Measurements from ENCODE around the gene ZNF280D. TPM values are rescaled to one million over a fixed set of nuclear protein-coding genes. Genes with fewer than 3 reads are reported as not detected.
"Not testable (repeated sequence)": the region's sequence is repeated elsewhere in the genome, so short reads cannot be mapped to it uniquely, and the experiment has no call there.

ZNF280D gene
- polyA plus RNA-seq, 4 donors = 41.1 to 57.9 (median 44.6) TPM

DNA sequence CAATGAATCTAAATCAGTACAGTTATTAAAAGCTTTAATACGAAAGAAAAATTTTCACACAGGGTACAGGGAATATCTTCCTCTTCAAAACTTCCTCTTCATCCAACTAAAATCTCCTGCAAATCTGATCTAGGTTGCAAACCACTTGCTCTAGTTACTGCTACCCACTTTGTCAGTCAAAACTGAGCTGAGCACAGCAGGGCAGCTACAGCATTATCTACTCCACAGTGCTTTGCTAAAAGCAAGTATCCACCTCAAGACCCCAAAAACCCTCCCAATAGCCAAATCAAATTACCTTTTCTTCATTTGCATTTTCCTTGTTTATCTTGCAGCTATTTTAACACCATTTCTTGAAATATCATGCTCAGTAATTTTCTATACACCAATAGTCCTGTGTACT, 14.7 kb downstream of the ZNF280D start:
- DNase-seq (ENCODE audit: low read depth in 4 of 4, low spot score in 2 of 4) = no peak

DNA sequence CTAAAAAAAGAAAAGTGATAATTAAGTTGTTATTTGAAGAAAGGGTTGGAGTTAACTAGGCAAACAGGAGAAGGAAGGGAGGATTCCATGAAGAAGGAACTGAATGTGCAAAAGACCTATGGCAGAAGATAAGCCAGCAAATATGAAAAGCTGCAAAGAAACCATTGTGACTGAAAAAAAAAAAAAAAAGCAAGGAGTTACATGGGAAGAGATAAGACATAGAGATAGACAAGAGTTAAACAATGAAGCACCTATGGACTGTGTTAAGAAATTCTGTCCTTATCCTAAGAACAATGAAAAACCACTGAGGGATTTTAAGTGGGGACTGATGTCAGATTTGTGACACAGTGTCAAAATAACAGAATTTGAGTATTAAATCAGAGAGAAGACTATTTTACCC, 17.0 kb downstream of the ZNF280D start:
- DNase-seq (ENCODE audit: low read depth in 4 of 4, low spot score in 2 of 4) = no peak

DNA sequence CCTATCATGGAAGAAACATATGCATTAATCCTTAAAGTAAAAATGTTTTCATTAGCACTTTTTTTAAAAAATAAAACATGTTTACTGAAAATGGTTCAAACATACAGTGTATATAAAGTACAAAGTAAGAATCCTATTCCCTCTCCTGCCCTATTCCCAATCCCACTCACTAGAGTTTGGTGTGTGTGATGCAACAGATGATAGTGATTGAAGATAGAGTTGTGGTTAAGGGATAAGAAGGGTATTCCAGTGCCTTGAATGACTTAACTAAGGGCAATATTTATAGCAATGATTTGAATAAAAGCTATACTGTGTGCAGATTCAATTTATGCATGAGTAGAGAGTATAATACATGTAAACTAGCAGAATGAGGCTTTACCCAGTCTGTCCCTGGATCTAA, 18.1 kb downstream of the ZNF280D start:
- no peak for DNase-seq (ENCODE audit: low read depth in 4 of 4, low spot score in 2 of 4)

DNA sequence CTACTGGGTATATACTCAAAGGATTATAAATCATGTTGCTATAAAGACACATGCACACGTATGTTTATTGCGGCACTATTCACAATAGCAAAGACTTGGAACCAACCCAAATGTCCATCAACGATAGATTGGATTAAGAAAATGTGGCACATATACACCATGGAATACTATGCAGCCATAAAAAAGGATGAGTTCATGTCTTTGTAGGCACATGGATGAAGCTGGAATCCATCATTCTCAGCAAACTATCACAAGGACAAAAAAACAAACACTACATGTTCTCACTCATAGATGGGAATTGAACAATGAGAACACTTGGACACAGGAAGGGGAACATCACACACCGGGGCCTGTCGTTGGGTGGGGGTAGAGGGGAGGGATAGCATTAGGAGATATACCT, 23.8 kb downstream of the ZNF280D start:
- not testable (repeated sequence) for DNase-seq (ENCODE audit: low read depth in 4 of 4, low spot score in 2 of 4)

DNA sequence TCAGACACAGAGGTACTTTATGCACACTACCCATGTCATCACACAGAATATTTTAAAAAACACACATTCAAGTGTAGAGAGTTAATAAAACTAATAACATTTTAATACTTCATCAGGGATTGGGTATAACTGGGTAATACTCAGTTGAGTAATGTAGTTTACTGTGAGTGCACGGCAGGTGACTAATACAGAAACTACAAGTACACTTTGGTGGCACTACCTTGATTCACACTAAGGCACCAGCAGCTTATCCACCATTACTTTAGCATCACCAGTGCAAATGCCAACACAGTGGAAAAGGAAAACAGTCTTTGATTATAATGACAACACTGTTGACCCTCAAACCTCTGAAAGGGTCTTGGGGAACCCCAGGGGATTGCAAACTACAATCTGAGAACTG, 33.6 kb downstream of the ZNF280D start:
- DNase-seq (ENCODE audit: low read depth in 4 of 4, low spot score in 2 of 4) = no peak

DNA sequence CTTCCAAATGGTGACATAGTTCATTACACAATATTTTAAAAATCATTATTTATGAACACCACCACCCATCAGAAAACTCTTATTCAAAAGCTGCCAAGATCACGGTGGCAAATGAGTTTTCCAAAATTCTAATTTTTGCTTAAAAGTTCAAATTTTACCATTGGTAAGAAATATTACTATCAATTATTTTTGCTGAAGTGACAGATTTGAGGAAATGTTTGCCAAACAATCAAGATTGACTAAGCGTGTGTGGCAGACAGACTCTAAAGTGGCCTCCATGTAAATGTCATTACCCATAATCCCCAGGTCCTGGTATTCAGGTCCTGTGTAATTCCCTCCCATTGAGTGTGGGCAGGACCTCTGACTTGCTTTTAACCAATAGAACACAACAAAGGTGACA, 35.0 kb downstream of the ZNF280D start:
- no peak for DNase-seq (ENCODE audit: low read depth in 4 of 4, low spot score in 2 of 4)

DNA sequence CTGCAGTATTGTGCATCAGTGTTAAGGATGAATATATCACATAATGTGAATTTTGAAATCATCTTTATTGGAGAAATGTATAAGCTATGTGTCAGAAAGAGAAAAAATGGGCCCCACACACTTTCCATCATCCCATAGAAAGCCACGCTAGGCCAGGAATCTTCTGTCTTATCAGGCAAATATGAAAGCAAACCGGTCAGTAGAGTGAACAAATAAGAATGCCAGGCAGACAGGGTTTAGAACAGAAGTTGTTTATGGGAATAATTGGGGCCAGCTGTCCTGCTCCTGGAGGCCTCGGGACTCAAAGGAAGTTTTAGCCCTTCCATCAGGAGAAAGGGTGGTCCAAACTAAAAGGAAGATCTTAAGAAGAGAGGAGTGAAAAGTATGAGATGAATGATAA, 39.5 kb downstream of the ZNF280D start:
- DNase-seq (ENCODE audit: low read depth in 4 of 4, low spot score in 2 of 4) = no peak

DNA sequence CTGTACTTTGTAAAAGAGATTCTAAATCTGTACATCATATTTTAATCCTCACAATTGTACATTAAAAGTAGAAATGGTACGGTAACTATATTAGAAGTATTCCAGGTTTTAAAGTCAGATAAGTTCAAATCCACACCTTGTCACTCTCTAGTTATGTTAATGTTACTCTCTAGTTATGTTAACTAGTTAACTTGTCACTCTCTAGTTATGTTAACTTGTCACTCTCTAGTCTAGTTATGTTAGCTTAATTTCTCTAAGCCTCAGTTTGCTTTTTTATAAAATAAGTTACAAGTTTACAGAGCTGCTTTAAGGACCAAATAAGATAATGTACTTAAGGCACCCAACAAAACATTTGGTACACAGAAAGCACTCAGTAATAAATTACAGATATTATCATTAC, 42.6 kb downstream of the ZNF280D start:
- DNase-seq (ENCODE audit: low read depth in 4 of 4, low spot score in 2 of 4) = no peak

DNA sequence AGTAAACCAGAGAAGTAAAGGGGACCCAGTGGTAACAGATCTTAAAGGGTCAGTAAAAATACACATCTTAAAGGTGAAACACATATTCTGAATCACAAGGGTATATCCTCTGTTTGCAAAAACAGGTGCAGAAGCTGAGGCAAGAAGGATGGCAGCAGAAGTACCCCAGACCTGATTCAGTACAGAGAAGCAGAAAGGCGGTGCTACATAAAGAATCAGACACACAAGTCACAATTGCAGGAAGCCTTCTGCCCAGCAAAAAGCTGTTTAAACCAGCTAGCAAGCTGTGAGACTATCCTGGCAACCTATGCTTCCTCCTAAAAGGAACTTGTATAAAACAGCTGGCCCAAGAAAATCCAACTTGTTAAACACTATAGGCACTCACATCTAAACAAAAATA, 49.4 kb downstream of the ZNF280D start:
- no peak for DNase-seq (ENCODE audit: low read depth in 4 of 4, low spot score in 2 of 4)

DNA sequence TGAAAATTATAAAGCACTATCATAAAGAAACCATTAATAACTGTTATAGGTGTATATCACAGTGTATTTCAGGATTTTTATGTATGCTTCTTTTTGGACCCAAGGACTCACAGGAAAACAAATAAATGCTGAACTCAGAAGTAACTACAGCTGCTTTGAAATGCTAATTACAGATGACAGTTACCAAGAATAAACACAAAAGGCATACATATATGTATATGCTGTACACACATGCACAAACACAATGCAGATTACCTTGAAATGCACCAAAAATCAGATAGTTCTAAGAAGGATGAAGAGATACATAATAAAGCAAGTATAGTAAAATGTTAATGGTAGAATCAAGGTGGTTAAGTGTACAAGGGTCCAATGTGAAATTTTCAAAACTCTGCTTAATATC, 52.2 kb downstream of the ZNF280D start:
- DNase-seq (ENCODE audit: low read depth in 4 of 4, low spot score in 2 of 4) = no peak

DNA sequence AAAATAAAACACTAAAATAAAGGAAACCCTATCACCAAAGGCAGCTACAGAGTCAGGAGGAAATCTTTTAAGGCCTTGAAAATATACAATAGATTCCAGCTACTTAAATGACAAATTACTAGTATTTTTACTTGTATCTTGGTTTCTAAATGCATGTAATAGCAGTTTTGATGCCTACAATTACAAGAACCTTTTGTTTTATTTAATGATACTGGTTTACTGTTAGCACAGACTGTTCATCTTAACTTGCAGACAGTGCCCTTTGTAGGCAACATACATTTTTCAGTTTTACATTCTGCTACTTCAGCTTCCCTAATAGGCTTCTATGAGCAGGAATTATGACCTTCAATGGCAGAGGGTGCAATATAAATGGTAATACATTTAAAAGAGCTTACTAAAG, 54.1 kb downstream of the ZNF280D start:
- no peak for DNase-seq (ENCODE audit: low read depth in 4 of 4, low spot score in 2 of 4)

DNA sequence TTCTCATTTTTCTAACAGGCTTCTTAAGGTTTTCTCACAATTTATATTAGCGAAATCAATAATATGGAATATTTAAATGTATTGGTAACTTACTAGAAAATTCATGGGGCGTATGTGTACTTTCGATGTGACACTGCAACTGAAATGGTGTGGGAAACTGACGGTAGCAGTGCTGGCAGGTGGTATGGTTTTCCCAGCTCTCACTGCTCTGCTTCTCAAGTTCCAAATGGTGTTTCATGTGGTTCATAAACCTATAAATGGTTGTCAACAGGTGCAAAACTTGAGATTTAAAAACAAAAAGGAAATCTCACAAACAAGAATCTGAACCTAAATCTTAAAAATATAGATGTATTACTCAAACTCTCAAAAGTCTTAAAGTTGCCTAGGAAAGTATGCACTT, 54.7 kb downstream of the ZNF280D start:
- DNase-seq (ENCODE audit: low read depth in 4 of 4, low spot score in 2 of 4) = no peak

DNA sequence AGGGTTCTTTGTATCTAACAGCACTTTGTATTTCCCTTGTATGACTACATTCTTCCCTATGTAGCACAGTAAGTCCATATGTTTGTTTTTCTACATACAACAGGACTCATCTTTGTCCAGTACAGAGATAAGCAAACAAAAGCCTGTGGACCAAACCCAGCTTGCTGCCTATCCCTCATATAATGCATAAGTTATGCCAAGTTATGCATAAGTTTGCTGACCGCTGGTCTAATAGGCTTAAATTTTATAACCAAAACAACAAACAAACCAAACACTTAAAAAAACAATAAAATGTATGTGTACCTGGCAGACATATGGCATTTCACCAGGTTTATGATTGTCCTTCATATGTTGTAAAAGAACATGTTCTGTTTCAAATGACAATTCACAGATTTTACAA, 56.0 kb downstream of the ZNF280D start:
- DNase-seq (ENCODE audit: low read depth in 4 of 4, low spot score in 2 of 4) = no peak

DNA sequence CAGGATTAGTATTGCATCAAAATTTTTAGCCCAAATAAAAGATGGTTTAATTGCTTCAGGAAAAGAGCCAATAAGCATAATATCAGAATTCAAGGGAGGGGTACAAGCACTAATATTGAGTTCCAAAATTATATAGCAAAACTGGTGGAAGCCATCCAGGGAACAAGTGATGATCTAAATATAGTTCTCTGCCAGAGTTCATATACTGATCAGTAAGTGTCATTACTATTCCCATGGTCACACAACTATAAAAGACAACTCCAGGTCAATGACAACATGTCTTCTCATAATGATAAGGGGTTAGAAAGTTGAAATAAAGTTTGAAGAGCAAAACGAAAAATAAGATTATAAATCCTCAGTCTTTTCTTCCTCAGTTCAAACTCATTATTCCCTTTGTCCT, 57.4 kb downstream of the ZNF280D start:
- no peak for DNase-seq (ENCODE audit: low read depth in 4 of 4, low spot score in 2 of 4)

DNA sequence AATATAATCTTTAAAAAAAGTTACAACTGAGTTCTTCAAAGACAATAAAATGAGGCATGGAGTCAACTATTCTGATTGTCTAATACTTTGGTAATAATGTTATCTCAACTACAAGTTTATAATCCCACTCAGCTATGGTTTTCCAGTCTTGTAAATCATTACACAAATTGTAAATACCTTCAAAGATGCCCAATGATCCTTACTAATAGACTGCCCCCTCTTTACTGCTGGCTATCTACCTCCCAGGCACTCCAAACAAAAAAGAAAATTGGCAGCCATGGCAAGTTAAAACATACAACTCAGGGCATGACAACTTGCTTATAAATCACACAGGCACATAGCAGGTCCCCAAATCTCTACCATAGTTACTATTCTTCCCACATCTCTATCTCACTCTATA, 58.5 kb downstream of the ZNF280D start:
- DNase-seq (ENCODE audit: low read depth in 4 of 4, low spot score in 2 of 4) = no peak

DNA sequence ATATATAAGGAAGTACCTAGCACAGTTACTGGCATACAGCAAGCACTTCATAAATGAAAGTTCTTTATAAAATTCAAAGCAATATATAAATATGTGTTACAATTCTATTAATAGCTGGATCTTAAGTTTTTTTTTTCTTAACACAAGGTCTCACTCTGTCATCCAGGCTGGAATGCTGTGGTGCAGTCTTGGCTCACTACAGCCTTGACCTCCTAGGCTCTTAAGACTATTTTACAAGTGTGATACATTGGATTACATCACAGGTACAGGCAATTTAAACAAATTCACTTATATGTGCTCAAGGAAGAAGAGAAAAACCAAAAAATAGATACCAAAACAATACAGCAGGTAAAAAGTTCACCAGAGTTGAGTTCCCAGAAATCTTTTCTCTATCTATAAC, 60.6 kb downstream of the ZNF280D start:
- DNase-seq (ENCODE audit: low read depth in 4 of 4, low spot score in 2 of 4) = no peak

DNA sequence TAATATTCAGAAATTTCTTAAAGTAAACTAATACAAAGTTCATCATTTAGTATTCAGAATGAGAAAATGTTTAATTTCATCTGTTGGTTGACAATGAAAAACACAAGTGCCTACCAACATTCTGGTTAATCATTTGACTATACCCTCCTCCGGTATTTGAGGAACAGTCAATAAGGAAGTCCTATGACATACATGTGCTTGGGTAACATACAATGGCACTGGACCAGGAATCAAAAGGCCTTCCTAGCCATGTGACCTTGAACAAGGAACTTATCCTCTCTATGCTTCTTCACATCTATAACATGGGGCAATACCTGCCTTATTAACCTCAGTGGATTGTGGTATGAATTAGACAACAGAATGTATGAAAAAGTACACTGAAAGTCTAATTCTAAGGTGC, 65.8 kb downstream of the ZNF280D start:
- no peak for DNase-seq (ENCODE audit: low read depth in 4 of 4, low spot score in 2 of 4)

DNA sequence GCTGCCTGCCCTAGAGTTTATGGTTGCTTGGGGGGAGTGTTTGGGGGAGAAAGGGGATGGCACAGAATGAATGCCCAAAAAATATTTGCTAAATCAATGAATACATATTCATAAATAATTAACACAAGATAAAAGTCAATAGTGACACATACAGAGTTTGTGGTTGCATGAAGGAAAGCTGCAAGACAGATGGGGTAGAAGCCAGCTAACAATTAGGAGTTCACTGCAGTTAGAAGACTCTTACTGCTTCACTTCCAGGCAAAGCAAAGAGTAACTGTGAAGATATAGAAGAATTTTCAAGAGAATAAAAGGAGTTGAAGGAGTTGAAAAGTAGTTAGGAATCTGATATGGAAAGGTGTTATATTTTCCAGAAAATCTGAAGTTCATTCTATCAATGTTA, 72.4 kb downstream of the ZNF280D start:
- no peak for DNase-seq (ENCODE audit: low read depth in 4 of 4, low spot score in 2 of 4)

DNA sequence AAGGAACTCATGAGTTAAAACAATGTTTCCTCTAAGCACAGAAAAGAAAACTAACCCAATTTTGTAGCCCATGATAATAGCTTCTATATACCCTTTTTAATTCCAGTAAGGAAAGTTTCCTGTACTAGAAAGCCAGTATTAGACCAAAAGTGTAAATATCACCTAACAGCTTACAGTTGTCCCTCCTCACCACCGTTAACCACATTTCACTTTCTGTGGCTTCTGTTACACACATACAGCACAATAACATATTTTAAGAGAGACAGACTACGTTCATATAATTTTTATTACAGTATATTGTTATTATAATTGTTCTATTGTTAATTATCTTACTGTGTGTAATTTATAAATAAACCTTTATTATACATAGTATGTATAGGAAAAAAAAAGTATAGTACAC, 74.1 kb downstream of the ZNF280D start:
- DNase-seq (ENCODE audit: low read depth in 4 of 4, low spot score in 2 of 4) = no peak

DNA sequence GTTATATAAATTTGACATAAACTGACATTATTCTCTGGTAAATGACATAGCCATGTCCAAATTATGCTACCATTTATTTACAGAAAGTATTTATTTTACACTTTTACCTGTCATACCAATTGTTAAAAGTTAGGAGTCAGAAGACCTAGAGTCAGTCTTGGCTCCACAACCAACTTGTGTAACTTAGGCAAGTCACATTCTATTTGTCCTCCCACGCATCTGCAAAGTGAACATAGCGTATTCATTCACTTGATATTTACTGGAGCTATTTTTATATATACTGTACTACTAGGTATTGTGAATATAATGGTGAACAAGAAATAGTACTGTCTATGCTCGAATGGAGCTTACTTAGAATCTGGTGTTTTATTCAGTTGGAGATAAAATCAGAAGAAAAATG, 78.7 kb downstream of the ZNF280D start:
- DNase-seq (ENCODE audit: low read depth in 4 of 4, low spot score in 2 of 4) = no peak

DNA sequence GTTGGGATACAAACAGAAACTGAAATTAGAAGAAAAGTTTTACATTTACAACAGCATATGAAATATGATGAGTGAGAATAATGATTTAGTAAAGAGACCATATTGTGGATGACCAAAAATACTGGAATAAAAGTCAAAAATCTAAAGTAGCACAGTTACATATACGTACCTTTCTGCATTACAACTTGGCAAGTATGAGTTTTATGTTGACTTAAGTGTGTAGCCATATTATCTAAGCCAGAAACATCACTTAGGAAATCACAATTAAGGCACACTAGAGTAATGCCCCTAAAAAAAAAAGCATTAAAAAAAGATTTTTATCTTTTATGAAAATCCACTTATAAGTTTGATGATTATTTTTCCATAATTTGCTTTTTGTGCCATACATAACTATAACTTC, 79.1 kb downstream of the ZNF280D start:
- DNase-seq (ENCODE audit: low read depth in 4 of 4, low spot score in 2 of 4) = no peak

DNA sequence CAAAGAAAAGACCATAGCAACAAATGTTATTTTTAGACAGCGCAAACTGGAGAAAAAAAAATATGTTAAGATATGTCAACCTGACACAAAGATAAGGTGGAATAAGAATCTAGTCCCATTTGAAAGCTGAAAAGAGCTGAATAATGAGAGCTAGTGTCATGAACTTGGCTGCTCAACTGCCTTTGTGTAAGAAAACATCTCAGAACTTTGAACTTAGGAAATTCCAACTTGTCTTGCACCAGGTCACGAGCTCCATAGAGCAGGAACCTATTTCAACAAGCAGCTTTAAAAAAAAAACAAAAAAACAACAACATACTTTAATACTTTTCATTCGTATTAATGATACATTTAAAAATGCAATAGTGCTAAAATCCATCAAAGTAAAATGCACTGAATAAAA, 79.5 kb downstream of the ZNF280D start:
- no peak for DNase-seq (ENCODE audit: low read depth in 4 of 4, low spot score in 2 of 4)

DNA sequence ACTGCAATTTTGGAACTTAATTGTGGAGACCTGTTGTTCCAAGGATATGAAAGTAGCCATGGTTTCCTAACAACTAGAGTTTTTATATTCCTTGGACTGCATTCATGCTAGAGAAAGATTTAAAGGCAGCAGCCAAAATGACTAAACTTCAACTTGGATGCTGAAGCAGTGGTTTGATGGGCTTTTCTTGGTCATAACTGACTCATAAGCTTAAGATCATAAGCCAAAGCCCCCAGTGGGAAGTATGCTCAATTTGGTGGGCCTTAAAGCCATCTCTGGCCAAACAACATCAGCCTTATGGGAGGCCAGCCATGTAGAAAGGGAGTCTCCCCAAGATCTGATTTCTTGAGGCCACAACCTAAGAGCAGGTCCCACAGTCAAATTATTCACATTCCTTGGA, 80.2 kb downstream of the ZNF280D start:
- no peak for DNase-seq (ENCODE audit: low read depth in 4 of 4, low spot score in 2 of 4)

DNA sequence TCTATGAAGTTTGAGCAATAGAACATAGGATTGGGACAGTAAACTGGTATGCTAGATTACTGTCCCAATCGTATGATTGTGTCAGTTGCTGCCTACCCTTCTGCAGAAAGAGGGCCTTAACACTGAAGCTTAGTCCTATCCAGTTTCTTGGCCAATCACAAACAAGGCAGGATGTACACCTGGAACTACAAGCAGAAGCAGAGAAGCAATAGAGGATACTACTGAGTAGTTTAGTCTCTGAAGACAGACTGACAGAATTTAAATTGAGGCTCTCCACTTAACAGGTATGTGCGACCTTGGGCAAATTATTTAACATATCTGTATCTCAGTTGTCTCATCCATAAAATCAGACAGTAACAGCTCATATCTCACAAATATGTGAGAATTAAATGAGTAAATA, 85.0 kb downstream of the ZNF280D start:
- DNase-seq (ENCODE audit: low read depth in 4 of 4, low spot score in 2 of 4) = no peak

Measured in left renal cortex interstitium (tissue), 4 donors.